GM19463 (cell line): ENCODE data around the gene CFAP54.
A peak's percentile ranks its signal among the peaks of the same experiment; 100 is the strongest.

Experiments
- ATAC-seq: cut with Tn5 transposase; IDR thresholded peaks from one replicate; pipeline ENCODE4 v1.9.1; 2021; ENCODE audit warnings: mild to moderate bottlenecking, moderate library complexity; ENCODE audit not compliant: unreplicated experiment

The CFAP54 gene

DNA sequence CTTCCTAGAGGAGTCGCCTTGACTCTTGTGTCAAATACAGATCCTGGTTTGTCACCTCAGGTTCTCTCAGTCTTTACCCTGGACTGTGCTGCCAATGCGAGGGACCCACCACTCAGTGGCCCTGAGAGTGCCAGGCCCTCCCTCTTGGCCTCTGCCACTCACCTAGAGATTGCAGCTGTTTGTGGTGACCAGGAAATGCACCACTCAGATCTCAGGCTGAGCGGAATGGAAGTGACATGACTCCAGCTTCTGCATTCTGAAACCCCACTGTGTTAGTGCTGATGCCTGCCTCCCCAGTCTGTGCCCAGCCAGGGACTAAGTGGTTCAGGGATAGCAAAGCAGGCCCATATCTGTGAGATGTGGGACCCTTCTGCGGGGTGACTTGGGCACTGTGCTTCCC, 389.9 kb downstream of the CFAP54 start:
- ATAC-seq, result no peak

DNA sequence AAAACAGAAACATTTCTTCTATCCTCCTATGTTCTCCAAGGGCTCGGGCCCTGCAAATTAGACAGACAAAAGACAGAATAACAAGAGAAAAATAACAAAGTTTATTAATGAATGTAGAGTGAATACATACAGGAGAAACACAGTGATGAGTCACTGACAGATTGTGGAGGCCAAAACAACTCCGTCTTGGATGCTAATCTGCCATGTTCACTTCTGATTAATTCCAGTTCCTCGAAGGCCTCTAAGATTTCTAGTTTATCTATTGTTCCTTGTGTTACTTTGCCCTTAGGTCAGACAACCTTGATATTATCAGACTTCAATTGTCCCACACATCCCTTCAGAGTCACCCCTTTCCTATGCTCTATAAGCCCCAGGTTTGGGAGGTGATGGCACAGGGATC, 390.8 kb downstream of the CFAP54 start:
- ATAC-seq, result no peak

GRCh38 chr12:96881608-96882007, 392.2 kb downstream of the CFAP54 start:
- no peak for ATAC-seq

DNA sequence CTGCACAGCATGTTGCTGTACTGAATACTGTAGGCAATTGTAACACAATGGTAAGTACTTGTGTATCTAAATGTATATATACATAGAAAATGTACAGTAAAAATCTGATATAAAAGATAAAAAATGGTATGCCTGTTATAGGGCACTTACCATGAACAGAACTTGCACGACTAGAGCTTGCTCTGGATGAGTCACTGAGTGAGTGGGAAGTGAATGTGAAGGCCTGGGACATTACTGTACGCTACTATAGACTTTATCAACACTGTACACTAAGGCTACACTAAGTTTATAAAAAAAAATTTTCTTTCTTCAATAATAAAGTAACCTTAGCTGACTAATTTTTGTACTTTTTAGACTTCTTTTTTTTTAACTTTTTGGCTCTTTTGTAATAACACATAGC, 393.5 kb downstream of the CFAP54 start:
- ATAC-seq, result no peak

DNA sequence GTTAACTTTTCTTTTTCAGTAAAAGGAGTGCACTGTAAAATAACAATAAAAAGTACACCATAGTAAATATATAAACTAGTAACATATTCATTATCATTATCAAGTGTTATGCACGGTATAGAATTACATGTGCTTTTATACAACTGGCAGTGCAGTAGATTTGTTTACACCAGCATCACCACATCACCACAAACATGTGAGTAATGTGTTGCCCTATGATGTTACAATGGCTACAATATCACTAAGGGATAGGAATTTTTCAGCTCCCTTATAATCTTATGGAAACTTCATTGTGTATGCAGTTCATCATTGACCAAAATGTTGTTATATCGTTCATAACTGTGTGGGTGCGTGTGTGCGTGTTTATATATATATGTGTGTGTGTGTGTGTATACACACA, 394.2 kb downstream of the CFAP54 start:
- no peak for ATAC-seq

DNA sequence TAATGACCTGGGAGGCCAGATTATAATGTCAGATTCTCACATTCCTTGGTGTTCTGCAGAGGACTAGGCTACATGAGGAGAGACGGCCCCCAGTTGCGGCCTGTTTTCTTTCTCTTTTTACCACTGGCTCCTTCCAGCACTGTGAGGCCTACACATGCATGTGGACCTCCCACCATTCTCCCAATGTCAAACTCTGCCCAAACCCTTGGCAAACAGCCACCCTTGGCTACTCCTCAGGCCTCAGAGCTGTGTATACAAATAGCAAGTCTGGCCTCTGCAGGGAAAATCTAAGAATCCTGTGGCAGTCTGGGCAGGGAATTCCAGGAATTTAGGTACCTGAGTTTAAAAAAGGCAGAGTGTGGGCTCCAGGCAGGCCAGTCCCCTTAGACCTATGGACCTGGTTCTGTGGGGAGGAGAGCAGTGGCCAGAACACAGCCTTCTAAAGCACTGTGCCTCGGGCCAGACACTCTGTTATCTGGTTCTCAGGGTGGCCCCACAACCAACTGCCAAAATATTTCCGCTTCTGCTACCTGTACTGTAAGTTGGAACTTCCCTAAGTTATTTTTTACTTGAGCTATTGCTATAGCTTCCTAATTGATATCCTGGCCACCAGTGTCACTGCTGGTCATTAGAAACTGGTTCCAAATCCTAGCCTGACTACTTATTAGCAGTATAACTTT, 397.8 kb downstream of the CFAP54 start:
- no peak for ATAC-seq

- ATAC-seq, result no peak
Observed at GRCh38 chr12:96889273-96889933, 400.0 kb downstream of the CFAP54 start.

- no peak for ATAC-seq
Observed at GRCh38 chr12:96890331-96890730, 401.0 kb downstream of the CFAP54 start.

DNA sequence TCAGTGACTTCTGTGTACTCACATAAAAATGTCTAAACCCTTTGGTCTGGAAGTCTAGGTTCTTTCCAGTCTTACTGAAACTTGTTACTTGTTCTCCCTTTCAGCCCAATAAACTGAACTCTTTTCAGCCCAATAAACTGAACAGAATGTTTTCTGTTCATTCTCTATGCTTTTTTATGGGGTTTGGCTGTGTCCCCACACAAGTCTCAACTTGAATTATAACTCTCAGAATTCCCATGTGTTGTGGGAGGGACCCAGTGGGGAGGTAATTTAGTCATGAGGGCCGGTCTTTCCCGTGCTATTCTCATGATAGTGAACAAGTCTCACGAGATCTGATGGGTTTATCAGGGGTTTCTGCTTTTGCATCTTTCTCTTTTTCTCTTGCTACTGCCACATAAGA, 402.7 kb downstream of the CFAP54 start:
- no peak for ATAC-seq

GRCh38 chr12:96897421-96897820, 408.0 kb downstream of the CFAP54 start:
- ATAC-seq, result no peak

- ATAC-seq, result no peak
Observed at GRCh38 chr12:96901175-96901574, 411.8 kb downstream of the CFAP54 start.

GRCh38 chr12:96902076-96902475, 412.7 kb downstream of the CFAP54 start:
- no peak for ATAC-seq

DNA sequence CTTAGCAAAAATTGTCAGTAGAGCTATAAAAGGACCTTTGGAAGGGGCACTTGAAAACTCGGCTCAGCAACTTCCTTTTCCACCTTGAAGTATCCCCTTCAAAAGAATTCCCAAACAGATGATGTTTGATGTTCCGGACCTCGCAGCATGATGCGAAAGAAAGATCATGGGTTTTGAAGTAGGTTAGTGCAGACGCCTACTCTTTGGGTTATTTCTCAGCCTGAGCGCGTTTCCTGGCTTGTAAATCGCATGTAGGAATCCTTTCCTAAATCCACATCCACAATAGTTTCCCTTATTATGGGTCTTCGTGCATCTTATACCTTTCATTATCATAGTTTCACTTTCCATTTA, 417.1 kb downstream of the CFAP54 start:
- ATAC-seq, result no peak

DNA sequence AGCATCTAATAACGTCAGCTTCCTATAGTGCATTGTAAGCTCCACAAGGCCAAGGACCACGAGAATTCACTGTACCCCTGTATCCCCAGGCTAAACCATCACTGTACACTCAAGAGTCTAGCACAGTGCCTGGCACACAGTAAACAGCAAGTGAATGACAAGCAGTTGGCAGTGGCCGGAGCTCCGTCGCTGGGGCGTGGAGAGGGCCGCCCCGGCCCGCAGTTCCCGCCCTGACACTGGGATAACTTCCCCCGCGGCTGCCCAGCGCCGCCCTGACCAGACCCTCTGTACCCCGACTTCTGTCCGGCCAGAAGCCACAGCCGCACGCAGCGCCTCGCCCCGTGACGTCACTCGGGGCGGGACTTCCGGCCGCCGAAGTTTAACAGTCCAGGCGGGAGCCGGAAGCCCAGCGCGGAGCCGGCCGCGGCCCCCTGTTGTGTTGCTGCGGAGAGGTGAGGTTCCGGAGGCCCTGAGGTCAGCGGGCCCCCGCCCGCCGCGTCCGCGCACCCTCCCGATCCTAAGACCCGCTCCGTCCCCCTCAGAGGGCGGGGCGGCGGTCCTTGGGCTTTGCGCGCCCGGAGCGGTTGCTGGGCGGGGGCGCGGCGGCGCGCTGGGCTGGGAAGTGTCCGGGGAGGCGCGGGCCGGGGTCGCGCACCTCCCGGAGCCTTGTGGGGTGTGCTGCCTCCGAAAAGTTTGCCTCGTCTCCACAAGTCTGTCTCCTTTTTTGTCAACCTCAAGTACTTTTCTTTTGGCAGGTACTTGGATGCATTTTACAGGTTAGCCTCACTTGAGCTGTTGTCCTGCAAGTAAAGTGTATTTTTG, 417.7 kb downstream of the CFAP54 start, which contains the start of gene NEDD1:
Gene NEDD1, plus strand, starts transcription at position 409 of the 822 bp plus-strand sequence. CDS start 2,503 bp downstream, outside the sequence.
- peak; percentile 96 for ATAC-seq

DNA sequence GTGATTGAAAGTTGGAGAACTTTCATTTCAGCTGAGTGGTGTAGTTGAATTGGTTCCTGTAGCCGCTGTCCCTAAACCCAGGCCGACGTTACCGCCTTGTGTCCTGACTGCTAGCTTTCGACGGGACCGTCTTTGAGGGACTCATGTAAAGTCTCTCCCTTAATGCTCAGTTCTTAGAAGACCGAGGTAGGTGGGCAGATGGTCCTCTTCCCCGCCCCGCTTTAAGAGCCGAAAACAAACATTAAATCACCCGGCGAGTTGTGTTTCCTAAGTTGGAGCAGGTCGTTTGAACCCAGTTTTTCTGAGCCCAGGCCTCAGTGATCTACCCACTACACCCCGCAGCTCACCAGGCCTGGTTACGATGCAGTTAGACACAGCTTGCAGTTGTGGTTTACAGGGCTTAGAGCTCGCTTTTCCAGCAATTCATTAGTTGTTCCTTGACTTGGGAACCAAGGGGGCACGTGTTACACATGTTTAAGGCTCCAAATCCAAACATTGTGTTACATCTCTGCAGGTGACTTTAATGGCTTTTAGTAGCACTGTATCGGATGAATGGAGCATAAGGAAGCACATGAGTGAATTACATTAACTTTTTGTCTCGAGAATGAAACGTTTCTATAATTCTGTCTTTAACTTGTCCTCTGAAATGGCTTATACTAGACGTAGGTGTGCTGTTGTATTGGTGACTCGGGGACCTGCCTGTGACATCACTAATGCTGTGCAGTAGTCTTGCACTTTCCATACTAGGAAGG, 418.5 kb downstream of the CFAP54 start:
- peak; percentile 12 for ATAC-seq

DNA sequence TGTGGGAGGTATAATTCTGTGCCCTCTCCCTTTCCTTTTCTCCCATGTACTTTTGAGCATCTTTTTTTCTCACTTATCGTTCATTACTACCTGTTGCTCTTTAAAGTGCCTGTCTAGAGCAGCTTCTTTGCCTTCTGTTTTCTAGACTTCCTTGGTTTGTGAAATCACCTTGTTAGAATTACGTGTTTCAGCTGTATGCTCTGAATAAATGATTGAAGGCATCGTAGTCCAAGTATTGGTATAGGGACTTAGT, 419.0 kb downstream of the CFAP54 start:
- no peak for ATAC-seq

- ATAC-seq, result no peak
Observed at GRCh38 chr12:96912261-96912660, 422.9 kb downstream of the CFAP54 start.

- ATAC-seq, result no peak
Observed at GRCh38 chr12:96912943-96913342, 423.6 kb downstream of the CFAP54 start.

- ATAC-seq, result no peak
Observed at GRCh38 chr12:96919510-96920210, 430.3 kb downstream of the CFAP54 start.
